ENCODE measurements around the gene PRKG1.

DNA sequence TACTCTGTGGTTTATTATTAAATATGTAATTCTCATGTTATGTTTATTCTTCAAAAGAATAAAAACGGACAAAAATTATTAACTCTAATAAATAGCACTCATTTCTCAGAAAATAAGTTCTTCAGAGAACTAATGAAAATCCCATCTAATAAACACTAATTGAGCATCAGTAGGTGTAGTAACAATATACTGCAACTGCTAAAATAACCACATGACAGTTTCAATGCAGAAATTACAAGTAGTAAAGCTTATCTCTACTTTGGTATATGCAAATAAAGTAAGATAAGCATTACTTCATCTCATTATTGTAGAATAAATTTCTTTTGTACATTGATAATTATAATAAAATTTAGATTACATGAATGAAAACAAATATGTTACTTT, 1183.4 kb downstream of the PRKG1 start:
- TF ChIP-seq EZH2 (IDR thresholded peaks at IDR 0.05; ENCODE audit: borderline replicate concordance, low read depth, low read length, severe bottlenecking) = no peak
- TF ChIP-seq, protein P1, sequence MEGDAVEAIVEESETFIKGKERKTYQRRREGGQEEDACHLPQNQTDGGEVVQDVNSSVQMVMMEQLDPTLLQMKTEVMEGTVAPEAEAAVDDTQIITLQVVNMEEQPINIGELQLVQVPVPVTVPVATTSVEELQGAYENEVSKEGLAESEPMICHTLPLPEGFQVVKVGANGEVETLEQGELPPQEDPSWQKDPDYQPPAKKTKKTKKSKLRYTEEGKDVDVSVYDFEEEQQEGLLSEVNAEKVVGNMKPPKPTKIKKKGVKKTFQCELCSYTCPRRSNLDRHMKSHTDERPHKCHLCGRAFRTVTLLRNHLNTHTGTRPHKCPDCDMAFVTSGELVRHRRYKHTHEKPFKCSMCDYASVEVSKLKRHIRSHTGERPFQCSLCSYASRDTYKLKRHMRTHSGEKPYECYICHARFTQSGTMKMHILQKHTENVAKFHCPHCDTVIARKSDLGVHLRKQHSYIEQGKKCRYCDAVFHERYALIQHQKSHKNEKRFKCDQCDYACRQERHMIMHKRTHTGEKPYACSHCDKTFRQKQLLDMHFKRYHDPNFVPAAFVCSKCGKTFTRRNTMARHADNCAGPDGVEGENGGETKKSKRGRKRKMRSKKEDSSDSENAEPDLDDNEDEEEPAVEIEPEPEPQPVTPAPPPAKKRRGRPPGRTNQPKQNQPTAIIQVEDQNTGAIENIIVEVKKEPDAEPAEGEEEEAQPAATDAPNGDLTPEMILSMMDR (IDR thresholded peaks at IDR 0.05; ENCODE audit: borderline replicate concordance, extremely low read depth, low read length, poor library complexity, severe bottlenecking) = no peak
